Fibroblast of upper back skin (primary cell): Measurements from ENCODE around the gene HCFC1R1.
A peak's percentile ranks its signal among the peaks of the same experiment; 100 is the strongest.

ENCODE experiments used
- DNase-seq: peaks from one replicate; pipeline ENCODE4 v3.0.0-alpha.2; 2013

HCFC1R1 gene

DNA sequence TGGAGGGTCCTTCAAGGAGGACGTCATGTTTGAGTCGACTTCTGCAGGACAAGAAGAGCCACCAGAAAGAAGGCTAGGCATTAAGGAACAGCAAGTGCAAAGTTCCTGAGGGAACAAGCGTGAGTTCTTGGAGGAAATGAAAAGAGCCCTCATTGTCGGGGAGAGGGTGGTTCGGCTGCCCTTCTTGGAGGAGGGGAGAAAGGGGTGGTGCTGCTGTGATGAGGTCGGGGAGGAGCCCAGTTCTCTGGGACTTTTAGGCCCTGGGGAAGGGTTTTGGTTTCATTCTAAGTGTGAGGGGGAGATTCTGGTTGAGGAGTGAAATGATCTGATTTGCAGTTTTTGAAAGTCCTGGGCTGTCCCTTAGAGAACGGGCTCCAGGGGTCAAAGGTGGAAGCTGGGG lies 8.9 kb upstream of the HCFC1R1 start:
- DNase-seq, result no peak

DNA sequence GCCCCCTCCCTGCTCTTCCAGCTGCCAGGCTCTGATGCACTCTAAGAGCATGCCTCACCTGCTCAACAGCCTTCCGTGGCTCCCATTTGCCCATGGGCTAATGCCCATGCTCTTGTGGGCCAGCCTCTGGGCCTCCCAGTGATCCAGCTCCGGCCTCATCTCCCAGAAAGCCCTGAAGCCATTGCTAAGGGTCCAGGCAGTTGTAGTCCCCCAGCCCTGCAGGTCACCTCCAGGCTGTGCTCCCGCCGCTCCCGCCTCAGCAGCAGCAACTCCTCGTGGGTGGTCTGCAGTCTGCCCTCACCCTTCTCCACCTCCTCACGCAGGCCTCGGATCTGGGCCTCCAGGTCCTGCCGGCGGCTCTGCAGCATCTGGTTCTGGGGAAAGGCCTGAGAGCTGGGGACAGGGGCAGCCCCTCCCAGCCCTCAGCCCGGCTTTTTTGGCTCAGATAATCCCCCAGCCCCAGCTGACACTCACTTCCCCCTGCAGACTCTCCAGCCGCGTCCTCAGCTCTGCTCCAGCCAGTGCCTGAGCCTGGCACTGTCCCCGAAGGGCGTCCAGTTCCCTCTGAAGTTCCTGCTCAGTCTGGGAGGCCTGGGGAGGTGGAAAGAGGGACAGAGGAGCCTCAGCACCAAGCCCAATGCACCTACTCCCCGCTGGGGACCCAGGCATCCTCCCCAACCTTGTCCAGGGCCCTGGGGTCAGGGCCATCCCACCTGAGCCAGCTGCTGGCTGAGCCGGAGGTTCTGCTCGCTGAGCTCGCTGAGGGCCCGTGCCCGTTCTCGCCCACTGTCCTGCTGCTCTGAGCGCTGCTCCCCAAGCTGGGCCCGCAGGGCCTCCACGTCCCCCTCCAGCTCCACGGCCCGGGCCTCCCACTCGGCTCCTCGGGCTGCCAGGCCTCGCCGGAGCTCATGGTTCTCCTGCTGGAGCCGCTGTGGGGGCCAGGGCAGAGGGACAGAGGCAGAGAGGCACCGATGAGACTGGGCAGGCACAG lies 6.8 kb upstream of the HCFC1R1 start:
- DNase-seq, result no peak

DNA sequence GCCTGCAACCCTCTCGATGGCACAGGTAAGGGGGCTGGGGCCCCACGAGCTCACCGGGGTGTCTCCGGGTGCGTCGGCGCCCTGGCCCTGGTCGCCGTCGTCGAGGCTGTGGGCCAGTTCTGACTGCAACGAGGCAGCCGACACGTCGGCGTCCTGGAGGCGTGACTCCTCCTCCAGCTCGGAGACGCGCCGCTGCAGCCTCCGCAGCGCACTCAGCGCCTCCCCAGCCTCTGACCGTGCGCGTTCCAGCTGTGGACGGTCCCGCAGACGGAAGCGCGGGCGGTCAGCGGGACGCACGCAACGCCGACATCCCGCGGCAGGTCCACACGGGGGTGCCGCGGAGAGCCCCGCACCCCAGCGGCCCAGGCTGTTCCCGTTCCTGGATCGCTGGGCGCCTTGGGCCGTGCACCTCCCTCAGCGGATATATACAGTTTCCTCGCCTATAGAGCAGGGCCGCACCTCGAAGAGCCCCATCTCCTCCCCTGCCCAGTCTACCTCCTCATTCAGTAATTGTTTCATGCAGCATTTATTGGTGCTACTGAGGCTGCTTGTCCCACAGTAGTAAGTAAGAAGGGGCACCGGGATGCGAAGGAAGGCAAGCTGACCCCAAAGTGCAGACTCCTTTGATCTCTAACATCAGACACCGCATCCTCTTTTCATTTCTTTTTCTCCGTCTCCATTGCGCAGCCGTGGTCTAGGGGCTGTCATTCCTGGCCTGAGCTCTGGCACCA lies 5.9 kb upstream of the HCFC1R1 start:
- peak; percentile 31 for DNase-seq

DNA sequence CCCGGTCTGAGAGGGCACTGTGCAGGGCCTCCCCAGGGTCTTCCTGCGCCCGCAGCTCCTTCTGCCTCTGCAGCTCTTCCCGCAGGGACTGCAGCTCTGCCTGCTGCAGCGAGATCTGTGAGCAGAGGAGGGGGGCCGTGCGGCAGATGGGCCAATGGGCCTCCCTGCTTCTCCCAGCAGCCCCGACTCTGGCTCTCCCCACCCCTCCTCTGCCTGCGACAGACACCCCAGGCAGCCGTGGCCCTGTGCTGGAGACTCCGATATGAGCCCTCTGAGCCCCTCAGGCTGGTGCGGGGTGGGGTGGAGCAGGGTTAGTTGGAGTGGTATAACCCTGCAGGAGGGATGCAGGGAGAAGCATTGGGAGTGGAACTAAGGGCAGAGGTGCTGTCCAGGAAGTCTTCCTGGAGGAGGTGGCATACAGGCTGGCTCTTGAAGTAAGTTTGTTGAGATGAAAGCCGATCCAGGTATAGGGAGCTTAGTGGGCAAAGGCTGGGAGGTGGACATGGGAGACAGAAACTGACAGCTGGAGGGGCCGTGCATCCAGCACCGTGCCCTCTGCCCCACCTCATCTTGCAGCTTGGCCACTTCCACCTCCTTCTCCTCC lies 5.1 kb upstream of the HCFC1R1 start:
- no peak for DNase-seq

DNA sequence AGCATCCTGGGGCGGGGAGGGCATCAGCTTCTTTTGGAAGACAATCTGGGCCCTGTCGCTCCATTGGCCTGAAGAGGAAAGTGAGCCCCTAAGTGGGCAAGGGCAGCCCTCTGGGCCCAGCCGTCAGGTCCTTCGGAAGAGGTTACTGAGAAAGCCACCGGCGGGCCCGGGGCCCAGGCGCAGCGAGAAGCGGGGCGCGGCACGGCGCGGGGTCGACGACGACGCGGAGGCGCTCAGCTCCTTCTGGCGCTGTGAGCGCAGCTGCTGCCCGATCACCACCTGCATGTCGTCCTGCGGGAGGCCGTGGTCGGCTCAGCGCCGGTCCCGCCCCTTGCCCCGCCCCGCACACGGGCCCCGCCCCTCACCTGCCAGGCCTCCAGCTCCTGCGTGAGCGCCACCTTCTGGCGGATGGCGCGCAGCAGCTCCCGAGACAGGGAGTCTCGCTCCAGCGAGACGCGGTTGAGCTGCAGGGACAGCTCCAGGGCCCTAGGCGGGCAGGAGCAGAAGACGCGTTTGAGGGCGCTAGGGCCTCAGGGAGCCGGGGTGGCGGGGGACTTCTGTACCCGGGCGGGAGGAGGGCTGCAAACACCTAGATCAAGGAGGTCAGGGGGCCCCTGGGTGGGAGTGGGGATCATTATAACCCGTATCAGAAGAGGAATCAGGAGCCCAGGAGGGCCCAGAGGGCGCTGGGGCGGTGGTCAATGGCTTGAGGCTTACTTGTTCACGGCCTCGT lies 4.4 kb upstream of the HCFC1R1 start:
- DNase-seq, result peak; percentile 64

DNA sequence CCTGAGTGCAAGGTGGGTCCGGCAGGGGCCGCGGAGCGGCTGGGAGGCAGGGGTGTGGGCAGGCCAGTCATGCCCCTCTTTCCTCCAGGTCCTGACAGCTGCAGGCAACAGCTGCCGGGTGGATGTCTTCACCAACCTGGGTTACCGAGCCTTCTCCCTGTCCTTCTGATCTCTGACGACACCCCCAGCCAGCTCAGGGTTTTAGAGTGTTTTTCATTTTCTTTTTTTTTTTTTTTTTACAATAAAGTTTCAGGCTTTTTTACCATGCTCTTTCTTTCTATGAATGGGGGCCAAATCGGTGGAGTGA lies 3.7 kb upstream of the HCFC1R1 start:
- no peak for DNase-seq

DNA sequence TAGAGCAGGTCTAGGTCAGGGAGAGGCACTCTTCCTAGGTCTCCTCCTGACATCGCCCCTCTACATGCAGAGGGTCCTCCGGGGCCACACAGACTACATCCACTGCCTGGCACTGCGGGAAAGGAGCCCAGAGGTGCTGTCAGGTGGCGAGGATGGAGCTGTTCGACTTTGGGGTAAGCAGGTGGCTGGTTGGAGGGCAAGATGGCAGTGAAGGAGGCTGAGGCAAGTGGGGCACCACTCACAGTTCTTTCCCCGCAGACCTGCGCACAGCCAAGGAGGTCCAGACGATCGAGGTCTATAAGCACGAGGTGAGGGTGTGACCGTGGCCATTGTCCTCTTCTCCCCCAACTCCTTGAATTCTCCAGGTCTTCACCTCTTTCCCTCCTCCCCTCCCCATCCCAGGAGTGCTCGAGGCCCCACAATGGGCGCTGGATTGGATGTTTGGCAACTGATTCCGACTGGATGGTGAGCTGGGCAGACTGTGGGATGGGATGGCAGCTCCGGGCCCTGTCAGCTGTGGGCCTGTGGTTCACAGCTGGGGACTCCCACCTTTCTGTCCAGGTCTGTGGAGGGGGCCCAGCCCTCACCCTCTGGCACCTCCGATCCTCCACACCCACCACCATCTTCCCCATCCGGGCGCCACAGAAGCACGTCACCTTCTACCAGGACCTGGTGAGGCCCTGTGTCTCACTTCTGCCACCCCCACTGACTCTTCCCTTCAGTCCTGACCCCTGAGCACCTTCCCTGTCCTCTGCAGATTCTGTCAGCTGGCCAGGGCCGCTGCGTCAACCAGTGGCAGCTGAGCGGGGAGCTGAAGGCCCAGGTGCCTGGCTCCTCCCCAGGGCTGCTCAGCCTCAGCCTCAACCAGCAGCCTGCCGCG lies 3.1 kb upstream of the HCFC1R1 start:
- no peak for DNase-seq

DNA sequence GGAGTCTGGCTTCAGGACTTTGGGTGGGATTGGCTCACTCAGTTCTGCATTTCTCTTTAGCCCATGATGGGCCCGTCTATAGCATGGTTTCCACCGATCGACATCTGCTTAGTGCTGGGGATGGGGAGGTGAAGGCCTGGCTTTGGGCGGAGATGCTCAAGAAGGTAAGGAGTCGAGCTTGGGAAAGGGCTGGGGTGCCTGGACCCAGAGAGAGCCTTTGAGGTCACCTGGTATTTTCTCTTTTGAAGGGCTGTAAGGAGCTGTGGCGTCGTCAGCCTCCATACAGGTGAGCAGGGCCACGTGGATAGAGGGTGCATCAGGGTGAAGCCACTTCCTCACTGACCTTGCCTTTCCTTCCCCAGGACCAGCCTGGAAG lies 2.2 kb upstream of the HCFC1R1 start:
- DNase-seq, result no peak

DNA sequence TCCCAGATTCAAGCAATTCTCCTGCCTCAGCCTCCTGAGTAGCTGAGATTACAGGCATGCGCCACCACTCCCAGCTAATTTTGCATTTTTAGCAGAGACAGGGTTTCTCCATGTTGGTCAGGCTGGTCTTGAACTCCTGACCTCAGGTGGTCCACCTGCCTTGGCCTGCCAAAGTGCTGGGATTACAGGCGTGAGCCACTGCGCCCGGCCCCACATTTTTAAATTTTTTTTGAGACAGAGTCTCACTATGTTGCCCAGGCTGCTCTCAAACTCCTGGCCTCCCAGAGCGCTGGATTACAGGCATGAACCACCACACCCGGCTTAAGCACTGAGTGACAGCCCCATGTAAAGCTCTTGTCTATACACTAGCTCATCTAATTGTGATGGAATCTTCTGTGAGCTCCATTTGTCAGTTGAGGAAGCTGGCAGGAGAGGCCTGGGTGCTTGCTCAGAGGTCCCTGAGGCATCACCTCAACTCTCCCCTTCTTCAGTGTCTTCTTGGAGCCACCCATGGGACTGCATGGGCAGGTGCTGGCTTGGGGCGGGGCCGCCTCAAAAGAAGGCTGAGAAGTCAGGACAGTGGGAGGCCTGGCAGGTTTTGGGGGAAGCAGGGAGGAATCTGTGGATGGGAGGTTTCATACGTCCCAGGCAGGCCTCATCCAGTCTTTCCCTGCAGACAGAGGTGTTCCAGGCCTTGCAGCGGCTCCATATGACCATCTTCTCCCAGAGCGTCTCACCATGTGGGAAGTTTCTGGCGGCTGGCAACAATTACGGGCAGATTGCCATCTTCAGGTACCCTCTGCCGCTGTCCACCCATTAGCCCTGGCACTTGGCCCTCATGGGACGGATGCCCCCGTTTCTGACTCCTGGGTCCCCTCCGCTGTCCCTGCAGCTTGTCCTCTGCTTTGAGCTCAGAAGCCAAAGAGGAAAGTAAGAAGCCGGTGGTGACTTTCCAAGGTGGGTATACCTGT lies 1.6 kb upstream of the HCFC1R1 start:
- DNase-seq, result no peak

DNA sequence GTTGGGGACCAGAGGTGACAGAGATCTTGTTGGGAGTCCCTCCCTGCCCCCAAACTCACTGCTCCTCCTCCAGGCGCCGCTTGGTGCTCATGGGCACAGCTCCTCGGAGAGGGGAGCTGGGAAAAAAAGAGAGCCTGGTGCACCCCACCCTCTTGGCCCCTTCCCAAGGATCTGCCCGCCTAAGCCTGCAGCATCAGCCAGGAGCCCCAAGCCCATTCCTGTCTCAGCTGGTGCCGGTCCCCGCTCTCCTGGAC lies 400 bp downstream of the HCFC1R1 start:
- DNase-seq, result peak; percentile 81

DNA sequence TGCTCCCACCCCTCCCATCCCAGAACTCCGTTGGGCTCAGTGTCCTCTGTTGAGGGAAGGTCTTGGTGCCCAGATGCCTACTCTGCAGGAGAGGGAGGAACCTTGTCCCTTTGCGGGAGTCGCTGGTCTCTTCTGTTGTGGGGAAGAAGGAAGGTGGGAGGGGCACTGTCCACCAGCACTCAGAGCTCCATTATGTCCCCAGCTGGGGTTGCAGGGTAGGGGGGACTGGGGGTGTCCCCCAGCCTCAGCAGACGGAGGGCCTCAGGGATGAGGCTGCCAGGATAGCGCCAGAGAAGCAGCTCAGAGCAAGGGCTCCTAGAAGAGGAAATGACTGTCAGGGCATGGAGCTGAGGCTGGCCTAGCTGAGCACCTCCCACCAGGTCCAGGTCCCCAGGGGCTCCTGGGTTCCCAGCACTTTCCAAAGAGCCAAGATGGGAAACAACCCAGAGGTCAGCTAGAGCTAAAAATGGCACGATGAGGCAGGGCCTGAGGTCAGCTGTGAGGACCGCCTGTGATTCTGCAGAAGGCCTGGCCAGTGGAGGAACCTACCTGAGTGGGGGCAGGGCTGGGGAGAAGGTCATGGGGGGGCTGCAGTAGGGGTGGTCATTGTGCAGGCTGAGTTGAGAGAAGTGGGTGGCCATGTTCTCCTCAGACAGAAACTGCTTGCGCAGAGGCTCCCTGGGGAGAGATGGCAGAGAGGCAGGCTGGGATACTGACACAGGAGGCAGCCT lies 893 bp downstream of the HCFC1R1 start:
- DNase-seq, result peak; percentile 69

DNA sequence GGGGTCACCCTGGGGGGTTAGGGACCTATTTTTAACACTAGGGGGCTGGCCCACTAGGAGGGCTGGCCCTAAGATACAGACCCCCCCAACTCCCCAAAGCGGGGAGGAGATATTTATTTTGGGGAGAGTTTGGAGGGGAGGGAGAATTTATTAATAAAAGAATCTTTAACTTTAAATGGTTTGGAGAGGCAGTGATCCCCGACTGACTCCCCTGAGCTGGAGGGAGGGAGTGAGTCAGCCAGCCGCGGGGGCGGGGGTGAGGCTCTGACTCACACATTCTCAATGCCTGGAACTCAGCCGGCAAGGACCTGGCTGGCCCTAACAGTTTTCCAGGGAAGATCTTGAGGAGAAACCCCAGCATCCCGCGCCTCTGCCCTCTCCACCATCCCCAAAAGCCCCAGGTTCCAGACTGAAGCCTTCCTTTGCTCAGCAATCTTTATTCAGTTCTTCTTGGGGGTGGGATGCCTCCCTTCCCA lies 1.5 kb downstream of the HCFC1R1 start:
- DNase-seq, result peak; percentile 98

DNA sequence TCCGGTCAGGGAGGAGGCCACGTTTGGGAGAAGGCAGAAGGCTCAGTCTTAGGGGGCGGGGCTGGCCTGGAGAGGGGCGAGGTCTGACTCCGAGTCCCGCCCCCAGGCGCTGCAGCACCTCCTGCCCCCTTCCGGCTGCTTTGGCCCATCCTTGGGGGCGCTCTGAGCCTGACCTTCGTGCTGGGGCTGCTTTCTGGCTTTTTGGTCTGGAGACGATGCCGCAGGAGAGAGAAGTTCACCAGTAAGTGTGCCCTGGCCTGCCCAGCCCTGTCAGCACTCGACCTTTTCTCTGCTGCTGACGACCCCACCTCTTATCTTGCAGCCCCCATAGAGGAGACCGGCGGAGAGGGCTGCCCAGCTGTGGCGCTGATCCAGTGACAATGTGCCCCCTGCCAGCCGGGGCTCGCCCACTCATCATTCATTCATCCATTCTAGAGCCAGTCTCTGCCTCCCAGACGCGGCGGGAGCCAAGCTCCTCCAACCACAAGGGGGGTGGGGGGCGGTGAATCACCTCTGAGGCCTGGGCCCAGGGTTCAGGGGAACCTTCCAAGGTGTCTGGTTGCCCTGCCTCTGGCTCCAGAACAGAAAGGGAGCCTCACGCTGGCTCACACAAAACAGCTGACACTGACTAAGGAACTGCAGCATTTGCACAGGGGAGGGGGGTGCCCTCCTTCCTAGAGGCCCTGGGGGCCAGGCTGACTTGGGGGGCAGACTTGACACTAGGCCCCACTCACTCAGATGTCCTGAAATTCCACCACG lies 2.1 kb downstream of the HCFC1R1 start:
- peak; percentile 98 for DNase-seq

DNA sequence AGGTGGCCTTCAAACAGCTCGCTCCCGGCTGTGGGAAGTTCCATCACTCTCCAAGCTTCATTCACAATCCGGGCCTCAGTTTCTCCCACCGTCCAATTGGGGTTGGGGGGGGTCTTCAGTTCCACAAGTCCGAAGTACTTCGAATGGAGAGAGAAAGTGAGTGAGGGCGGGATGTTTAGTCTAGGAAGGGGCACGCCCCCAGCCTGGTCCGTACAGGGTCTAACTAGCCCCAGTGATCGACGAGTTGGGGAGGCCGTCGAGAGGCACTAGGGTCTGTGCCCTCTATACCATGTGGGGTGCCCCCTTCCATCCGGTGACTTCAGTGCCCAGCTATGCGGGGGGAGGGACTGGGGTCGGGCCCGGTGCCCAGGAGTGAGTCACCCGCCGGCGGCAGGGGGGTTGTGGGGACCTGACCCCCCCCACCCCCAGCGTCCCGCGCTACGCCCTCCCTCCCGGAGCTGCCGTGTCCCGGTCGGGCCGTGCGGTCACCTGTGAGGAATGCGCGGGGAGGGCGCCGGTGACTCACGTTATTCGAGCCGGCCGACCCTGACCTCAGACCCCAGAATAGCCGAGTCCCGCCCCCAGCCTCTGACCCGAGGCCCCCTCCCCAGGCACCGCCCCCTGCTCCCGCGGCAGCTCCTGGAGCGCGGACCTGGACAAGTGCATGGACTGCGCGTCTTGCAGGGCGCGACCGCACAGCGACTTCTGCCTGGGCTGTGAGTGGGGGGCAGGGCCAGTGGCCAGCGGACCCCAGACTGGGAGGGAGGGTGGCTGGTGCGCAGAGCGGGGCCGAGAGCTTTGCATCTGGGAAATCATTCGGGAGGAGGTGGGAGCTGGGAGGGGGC lies 2.9 kb downstream of the HCFC1R1 start:
- DNase-seq, result peak; percentile 91

DNA sequence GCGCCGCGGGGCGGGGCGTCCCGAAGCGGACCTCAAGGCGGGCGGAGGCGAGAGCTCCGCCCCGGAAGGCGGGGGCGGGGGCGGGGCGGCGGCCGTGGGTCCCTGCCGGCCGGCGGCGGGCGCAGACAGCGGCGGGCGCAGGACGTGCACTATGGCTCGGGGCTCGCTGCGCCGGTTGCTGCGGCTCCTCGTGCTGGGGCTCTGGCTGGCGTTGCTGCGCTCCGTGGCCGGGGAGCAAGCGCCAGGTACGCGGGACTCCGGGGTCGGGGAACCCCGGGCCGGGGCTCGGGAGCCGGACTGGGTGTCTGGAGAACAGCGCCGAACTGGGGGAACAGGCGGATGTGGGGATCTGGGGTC lies 3.5 kb downstream of the HCFC1R1 start, which contains the start of gene TNFRSF12A:
Gene TNFRSF12A (plus strand): TSS at position 122 of the 357 bp plus-strand sequence. CDS start 30 bp downstream, at position 152.
- DNase-seq, result peak; percentile 79

DNA sequence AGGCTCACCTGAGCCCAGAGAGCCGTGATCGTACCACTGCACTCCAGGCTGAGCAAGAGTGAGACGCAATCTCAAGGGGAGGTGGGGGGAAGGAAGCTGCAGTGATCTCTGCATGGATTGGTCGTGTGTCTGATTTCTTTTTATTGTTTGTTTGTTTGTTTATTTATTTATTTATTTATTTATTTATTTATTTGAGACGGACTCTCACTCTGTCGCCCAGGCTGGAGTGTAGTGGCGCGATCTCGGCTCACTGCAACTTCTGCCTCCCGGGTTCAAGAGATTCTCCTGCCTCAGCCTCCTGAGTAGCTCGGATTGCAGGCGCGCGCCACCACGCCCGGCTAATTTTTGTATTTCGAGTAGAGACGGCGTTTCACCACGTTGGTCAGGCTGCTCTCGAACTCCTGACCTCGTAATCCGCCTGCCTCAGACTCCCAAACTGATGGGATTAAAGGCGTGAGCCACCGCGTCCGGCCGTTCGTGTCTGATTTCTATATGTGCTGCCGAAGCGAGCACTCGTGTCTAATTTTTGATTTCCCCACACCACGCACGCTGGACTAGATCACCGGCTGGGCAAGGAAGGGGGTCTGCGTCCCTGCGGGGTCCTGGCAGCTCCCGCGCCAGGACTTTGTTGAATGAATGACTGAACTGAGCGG lies 4.0 kb downstream of the HCFC1R1 start:
- no peak for DNase-seq

DNA sequence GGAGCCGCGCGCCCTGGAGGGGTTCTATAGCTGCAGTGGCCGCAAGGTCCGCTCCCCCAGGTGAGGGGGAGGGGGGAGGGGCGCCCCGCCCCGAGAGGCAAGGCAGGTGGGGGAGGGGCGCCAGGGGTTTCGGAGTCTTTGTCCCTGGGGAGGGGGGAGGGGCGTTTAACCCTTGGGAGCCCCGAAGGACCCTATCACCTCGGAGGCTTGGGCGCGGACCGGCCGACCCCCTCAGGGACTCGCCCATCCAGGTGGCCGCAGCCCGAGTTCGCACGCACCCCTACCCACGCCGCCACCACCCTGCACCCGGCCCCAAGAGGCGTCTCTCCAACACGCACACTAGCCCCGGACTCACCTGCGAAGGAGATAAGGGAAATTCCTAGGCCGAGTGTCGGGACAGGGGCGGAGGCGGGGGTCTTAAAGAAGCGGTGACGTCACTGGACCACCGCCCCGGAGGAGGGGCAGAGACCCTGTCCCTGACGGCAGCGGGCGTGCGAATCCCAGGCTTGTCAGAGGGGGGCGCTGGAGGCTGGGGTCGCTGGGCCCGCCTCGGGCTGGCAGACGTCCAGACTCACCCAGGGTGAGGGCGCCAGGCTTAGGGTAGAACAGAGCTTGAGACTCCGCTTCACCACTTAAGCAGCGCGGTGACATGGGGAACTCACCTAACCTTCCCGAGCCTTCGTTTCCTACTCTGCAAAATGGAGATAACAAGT lies 5.8 kb downstream of the HCFC1R1 start, which contains the start of gene CLDN6:
Gene CLDN6 (minus strand): TSS at position 390 of the 713 bp plus-strand sequence. CDS start 2,162 bp downstream, outside the sequence.
- DNase-seq, result no peak
